SK-N-SH (cell line): ENCODE results near the gene THAP3. TPM values are rescaled to one million over a fixed set of nuclear protein-coding genes. Genes with fewer than 3 reads are reported as not detected.

ENCODE experiments used
- CTCF ChIA-PET: fragments of 300-600, 350-600 bp; formaldehyde crosslinking; extraction: SDS; loops from one replicate; lab custom pipeline; 2021; lab: Yijun Ruan, JAX
- POLR2A ChIA-PET: fragments of 350-600 bp; sonication (Branson Sonifier 250); formaldehyde crosslinking; extraction: SDS; loops from one replicate; lab custom pipeline; 2020; ENCODE audit warnings: antibody characterized with exemption, inconsistent platforms; lab: Yijun Ruan, JAX
- DNase-seq: peaks from one replicate; pipeline ENCODE4 v3.0.0; 2012
- H2AFZ ChIP-seq: fragments of 200-600 bp; sonication (generic); 2 replicates; pipeline ENCODE4 v1.8.1; 2016; ENCODE audit warnings: antibody characterized with exemption, mild to moderate bottlenecking, low read depth
- H3F3A ChIP-seq: fragments of 200-600 bp; sonication (generic); replicated peaks from 2 replicates; pipeline ENCODE3; 2016; ENCODE audit warnings: antibody characterized with exemption, mild to moderate bottlenecking; ENCODE audit not compliant: insufficient read depth
- H3K27ac ChIP-seq, 2 experiments: fragments of 200-500 bp in 1 of 2; fragments of 200-600 bp in 1 of 2; sonication (Bioruptor generic) in 1 of 2; sonication (generic), shearing (Covaris generic) in 1 of 2; 2 replicates each; pipeline versions ENCODE4 v1.5.1 to v1.6.1; 2014 to 2016; ENCODE audit warnings: low read depth in 2 of 2, inconsistent platforms in 1 of 2, low read length in 1 of 2, mild to moderate bottlenecking in 1 of 2, mixed read lengths in 1 of 2
- H3K27me3 ChIP-seq: fragments of 200-600 bp; sonication (generic), shearing (Covaris generic); 2 replicates; pipeline ENCODE4 v1.6.1; 2016; ENCODE audit warnings: mixed run types; ENCODE audit not compliant: insufficient read depth
- H3K36me3 ChIP-seq, 2 experiments: fragments of 200-500 bp in 1 of 2; fragments of 200-600 bp in 1 of 2; sonication (Bioruptor generic) in 1 of 2; sonication (generic) in 1 of 2; replicated peaks in 1 of 2; 2 replicates each; pipeline versions ENCODE3 to v1.5.1; 2014 to 2016; ENCODE audit warnings: low read length in 1 of 2, mild to moderate bottlenecking in 1 of 2; ENCODE audit not compliant: insufficient read depth in 2 of 2, control insufficient read depth in 1 of 2
- H3K4me1 ChIP-seq, 2 experiments: fragments of 200-500 bp in 1 of 2; fragments of 200-600 bp in 1 of 2; sonication (Bioruptor generic) in 1 of 2; sonication (generic), shearing (Covaris generic) in 1 of 2; 2 replicates each; pipeline versions ENCODE4 v1.5.1 to v1.6.1; 2014 to 2016; ENCODE audit warnings: low read depth in 1 of 2, low read length in 1 of 2, mixed run types in 1 of 2; ENCODE audit not compliant: insufficient read depth in 2 of 2, control insufficient read depth in 1 of 2
- H3K4me2 ChIP-seq: fragments of 200-600 bp; sonication (generic), shearing (Covaris generic); 2 replicates; pipeline ENCODE4 v1.6.1; 2017; ENCODE audit warnings: mixed run types
- H3K4me3 ChIP-seq, 2 experiments: fragments of 200-500 bp in 1 of 2; fragments of 200-600 bp in 1 of 2; sonication (Bioruptor generic) in 1 of 2; sonication (generic), shearing (Covaris generic) in 1 of 2; 2 replicates each; pipeline versions ENCODE4 v1.5.1 to v1.8.1; 2014 to 2016; ENCODE audit warnings: low read depth in 2 of 2, inconsistent platforms in 1 of 2, low read length in 1 of 2, mild to moderate bottlenecking in 1 of 2, mixed read lengths in 1 of 2, moderate library complexity in 1 of 2
- H3K79me2 ChIP-seq: fragments of 200-600 bp; sonication (generic); 2 replicates; pipeline ENCODE4 v1.8.1; 2017; ENCODE audit warnings: mild to moderate bottlenecking; ENCODE audit not compliant: insufficient read depth
- H3K9ac ChIP-seq: fragments of 200-600 bp; sonication (generic); 2 replicates; pipeline ENCODE4 v1.6.1; 2017; ENCODE audit warnings: mixed run types
- H3K9me2 ChIP-seq: fragments of 200-600 bp; sonication (generic); 2 replicates; pipeline ENCODE4 v1.6.1; 2017; ENCODE audit warnings: mixed run types
- H3K9me3 ChIP-seq: fragments of 200-600 bp; sonication (generic); 2 replicates; pipeline ENCODE4 v1.6.1; 2017; ENCODE audit warnings: mixed run types, mild to moderate bottlenecking, moderate library complexity
- H4K20me1 ChIP-seq: fragments of 200-600 bp; sonication (generic); 2 replicates; pipeline ENCODE4 v1.6.1; 2017; ENCODE audit warnings: mild to moderate bottlenecking, mixed run types; ENCODE audit not compliant: insufficient read depth
- ELF1 ChIP-seq: IDR thresholded peaks from 2 replicates; pipeline ENCODE4 v1.4.0; 2012
- EP300 ChIP-seq, 2 experiments: IDR thresholded peaks; 2 replicates each; pipeline versions ENCODE4 v1.4.0 to v1.6.1; 2012; ENCODE audit warnings: borderline replicate concordance in 1 of 2, low read depth in 1 of 2, low read length in 1 of 2
- FOSL2 ChIP-seq: IDR thresholded peaks from 2 replicates; pipeline ENCODE4 v1.4.0; 2012; ENCODE audit warnings: low read depth, mild to moderate bottlenecking, moderate library complexity, borderline replicate concordance
- IRF3 ChIP-seq: fragments of 150-350 bp; IDR thresholded peaks from 2 replicates; pipeline ENCODE4 v1.6.1; 2016; ENCODE audit warnings: mild to moderate bottlenecking, low read depth, low read length
- JUND ChIP-seq: IDR thresholded peaks from 2 replicates; pipeline ENCODE4 v1.4.0; 2012
- MAX ChIP-seq: IDR thresholded peaks from 2 replicates; pipeline ENCODE4 v1.4.0; 2012; ENCODE audit warnings: low read depth
- MXI1 ChIP-seq: IDR thresholded peaks from 2 replicates; pipeline ENCODE4 v1.6.1; 2012; ENCODE audit warnings: mild to moderate bottlenecking, low read depth, low read length, improper control_type of control experiment
- NRF1 ChIP-seq: IDR thresholded peaks from 2 replicates; pipeline ENCODE4 v1.6.1; 2012; ENCODE audit warnings: low read depth, mild to moderate bottlenecking, low read length
- PBX3 ChIP-seq: IDR thresholded peaks from 2 replicates; pipeline ENCODE4; 2012
- RCOR1 ChIP-seq: fragments of 150-350 bp; IDR thresholded peaks from 2 replicates; pipeline ENCODE4 v1.6.1; 2017; ENCODE audit warnings: antibody characterized with exemption, low read length
- REST ChIP-seq: IDR thresholded peaks from 2 replicates; pipeline ENCODE4 v1.6.1; 2012; ENCODE audit warnings: mild to moderate bottlenecking, low read depth, low read length, moderate library complexity
- SIN3A ChIP-seq: IDR thresholded peaks from 2 replicates; pipeline ENCODE4 v1.6.1; 2012; ENCODE audit warnings: low read depth, mild to moderate bottlenecking, low read length, moderate library complexity, borderline replicate concordance
- SMC3 ChIP-seq: IDR thresholded peaks from 2 replicates; pipeline ENCODE4 v1.6.1; 2012; ENCODE audit warnings: low read depth, low read length, improper control_type of control experiment
- TCF12 ChIP-seq: IDR thresholded peaks from 2 replicates; pipeline ENCODE4 v1.4.0; 2012
- TEAD4 ChIP-seq: IDR thresholded peaks from 2 replicates; pipeline ENCODE4 v1.4.0; 2012; ENCODE audit warnings: mild to moderate bottlenecking, borderline replicate concordance; ENCODE audit not compliant: insufficient read depth
- USF2 ChIP-seq: fragments of 150-350 bp; IDR thresholded peaks from 2 replicates; pipeline ENCODE4 v1.6.1; 2017; ENCODE audit warnings: antibody characterized with exemption, low read length, low read depth, borderline replicate concordance
- YY1 ChIP-seq: IDR thresholded peaks from 2 replicates; pipeline ENCODE4 v1.4.0; 2012; ENCODE audit warnings: low read depth, mild to moderate bottlenecking
- ZBTB33 ChIP-seq: IDR thresholded peaks from 2 replicates; pipeline ENCODE4 v1.4.0; 2012; ENCODE audit warnings: low read depth, borderline replicate concordance
- WGBS: methylation state at CpG from one replicate; pipeline ENCODE4 v1.1.6; 2017; ENCODE audit warnings: low lambda C conversion rate; 5-methylcytosine and 5-hydroxymethylcytosine counted together
- polyA plus RNA-seq, 3 experiments: library from polyadenylated mRNA; depleted of rRNA; stranded (reverse); fragments of >200 nt; gene quantifications; 2 replicates each; pipeline ENCODE4 v1.2.3, GENCODE V29; 2012

THAP3 gene
- polyA plus RNA-seq, 1 of the 3 experiments (the other 2 are of a cell fraction) = 11.1 TPM

GRCh38 chr1:6627031-6627430, 2.4 kb downstream of the THAP3 start:
- 100% methylated on average over 4 of the region's 9 CpGs for WGBS
- Histone ChIP-seq H3K9me2 (no peaks in the 10 kb centered on the region), H3K79me2 (peaks cover 58% of the 10 kb centered on the region), H3F3A (peaks cover 23% of the 10 kb centered on the region), H3K4me1 (peaks cover 0 to 5% of the 10 kb centered on the region in 2 experiments; a peak in 1 of 4 replicates), H3K27me3 (no peaks in the 10 kb centered on the region), H2AFZ (no peak overlapping the region), H3K27ac (no peak overlapping the region), H3K36me3 (peaks cover 9 to 28% of the 10 kb centered on the region in 2 experiments), H3K9me3 (no peaks in the 10 kb centered on the region), H3K9ac (no peak overlapping the region), H3K4me2 (no peak overlapping the region), H3K4me3 (no peak overlapping the region), H4K20me1 (peaks cover 14% of the 10 kb centered on the region; the same call in 1 of the 2 replicates)
- DNase-seq = no peak
- ChIA-PET CTCF (interaction anchor here (0.6 to 1.3 kb wide), 2 partner anchors 19 to 387 kb away, joined by 3 to 4 read pairs; no protein-coding TSS in a partner anchor), POLR2A (no interaction called here)
- TF ChIP-seq NRF1 (no peak), SMC3 (no peak), EP300 (IDR thresholded peaks at IDR 0.05; ENCODE audit: borderline replicate concordance in 1 of 2, low read depth in 1 of 2, low read length in 1 of 2) (no peak), PBX3 (no peak), SIN3A (no peak), FOSL2 (no peak), TEAD4 (no peak), JUND (no peak), YY1 (no peak), RCOR1 (no peak), IRF3 (no peak)

- peaks cover 48% of the 10 kb centered on the region for H3K79me2 ChIP-seq
- POLR2A ChIA-PET = no interaction called here
- no peak for DNase-seq
- no peaks in the 10 kb centered on the region for H3K9me2 ChIP-seq
- no peaks in the 10 kb centered on the region for H3K27me3 ChIP-seq
- H3K4me3 ChIP-seq = no peak overlapping the region
- H3K9me3 ChIP-seq = no peaks in the 10 kb centered on the region
- H2AFZ ChIP-seq = no peak overlapping the region
- H3K9ac ChIP-seq = no peak overlapping the region
- H3K36me3 ChIP-seq = peaks cover 8 to 31% of the 10 kb centered on the region in 2 experiments
- CTCF ChIA-PET = interaction anchor here (0.9 to 1.4 kb wide), 3 partner anchors 9 to 73 kb away, joined by 3 to 6 read pairs (median 4); partner anchors contain the start of gene DNAJC11
- no peak overlapping the region for H3K4me2 ChIP-seq
- peaks cover 0 to 5% of the 10 kb centered on the region in 2 experiments; a peak in 1 of 4 replicates for H3K4me1 ChIP-seq
- H3F3A ChIP-seq = peaks cover 18% of the 10 kb centered on the region
- peaks cover 14% of the 10 kb centered on the region; the same call in 1 of the 2 replicates for H4K20me1 ChIP-seq
- WGBS = 92% methylated on average over 15 of the region's 21 CpGs
- no peak overlapping the region for H3K27ac ChIP-seq
- TF ChIP-seq ZBTB33 (no peak), USF2 (no peak), MXI1 (no peak), MAX (no peak), EP300 (IDR thresholded peaks at IDR 0.05; ENCODE audit: borderline replicate concordance in 1 of 2, low read depth in 1 of 2, low read length in 1 of 2) (no peak), REST (no peak), TCF12 (no peak), ELF1 (no peak)
Measured at GRCh38 chr1:6627841-6628545, 3.3 kb downstream of the THAP3 start.
